ENCODE data around the gene MAP3K14. TPM values are rescaled to one million over a fixed set of nuclear protein-coding genes. Genes with fewer than 3 reads are reported as not detected.

Gene MAP3K14
- polyA plus RNA-seq, 4 donors = 6.4 to 19.2 (median 11.1) TPM

- H3K9me3 ChIP-seq (ENCODE audit: control insufficient read depth in 2 of 2, insufficient read depth in 1 of 2, low read depth in 1 of 2, low read length in 1 of 2) = no peaks in the 10 kb centered on the region
- 9 to 56% (median 33%) methylated on average over 1 of the region's 1 CpG for WGBS, 3 donors
- peaks cover 12 to 47% (median 23%) of the 10 kb centered on the region in 3 donors for H3K4me1 ChIP-seq (ENCODE audit: control insufficient read depth in 3 of 3, insufficient read depth in 2 of 3, low read depth in 1 of 3, low read length in 2 of 3)
- DNase-seq = peak; percentile 78 to 95
- peak overlapping the region; percentile 69 to 83 (median 69) for H3K27ac ChIP-seq (ENCODE audit: low read depth in 1 of 3, low read length in 2 of 3)
- peaks cover 15 to 75% (median 18%) of the 10 kb centered on the region in 3 donors for H3K36me3 ChIP-seq (ENCODE audit: control insufficient read depth in 3 of 3, insufficient read depth in 2 of 3, low read depth in 1 of 3, low read length in 3 of 3)
- no peaks in the 10 kb centered on the region for H3K27me3 ChIP-seq (ENCODE audit: control insufficient read depth in 3 of 3, insufficient read depth in 3 of 3, low read length in 3 of 3)
- no peak overlapping the region for H3K4me3 ChIP-seq (ENCODE audit: low read depth in 1 of 3, low read length in 3 of 3)
- FAIRE-seq = no peak
Observed at GRCh38 chr17:45265821-45266220, 51.0 kb downstream of the MAP3K14 start.

GRCh38 chr17:45264988-45265387 lies 51.8 kb downstream of the MAP3K14 start:
- Histone ChIP-seq H3K27ac (ENCODE audit: low read depth in 1 of 3, low read length in 2 of 3) (peak overlapping the region; percentile 36 to 83 (median 69)), H3K4me1 (ENCODE audit: control insufficient read depth in 3 of 3, insufficient read depth in 2 of 3, low read depth in 1 of 3, low read length in 2 of 3) (peaks cover 12 to 47% (median 23%) of the 10 kb centered on the region in 3 donors), H3K4me3 (ENCODE audit: low read depth in 1 of 3, low read length in 3 of 3) (no peak overlapping the region), H3K9me3 (ENCODE audit: control insufficient read depth in 2 of 2, insufficient read depth in 1 of 2, low read depth in 1 of 2, low read length in 1 of 2) (no peaks in the 10 kb centered on the region), H3K36me3 (ENCODE audit: control insufficient read depth in 3 of 3, insufficient read depth in 2 of 3, low read depth in 1 of 3, low read length in 3 of 3) (peaks cover 11 to 67% (median 14%) of the 10 kb centered on the region in 3 donors), H3K27me3 (ENCODE audit: control insufficient read depth in 3 of 3, insufficient read depth in 3 of 3, low read length in 3 of 3) (no peaks in the 10 kb centered on the region)
- 16 to 68% (median 37%) methylated on average over 8 of the region's 8 CpGs for WGBS, 3 donors
- FAIRE-seq (no peak), DNase-seq (peak; percentile 61 to 83)

- 71 to 92% (median 82%) methylated on average over 14 of the region's 14 CpGs for WGBS, 3 donors
- DNase-seq (no peak), FAIRE-seq (no peak)
- Histone ChIP-seq H3K9me3 (ENCODE audit: control insufficient read depth in 2 of 2, insufficient read depth in 1 of 2, low read depth in 1 of 2, low read length in 1 of 2) (no peaks in the 10 kb centered on the region), H3K36me3 (ENCODE audit: control insufficient read depth in 3 of 3, insufficient read depth in 2 of 3, low read depth in 1 of 3, low read length in 3 of 3) (peaks cover 5 to 62% (median 13%) of the 10 kb centered on the region in 3 donors), H3K4me1 (ENCODE audit: control insufficient read depth in 3 of 3, insufficient read depth in 2 of 3, low read depth in 1 of 3, low read length in 2 of 3) (peaks cover 12 to 47% (median 23%) of the 10 kb centered on the region in 3 donors), H3K27me3 (ENCODE audit: control insufficient read depth in 3 of 3, insufficient read depth in 3 of 3, low read length in 3 of 3) (no peaks in the 10 kb centered on the region), H3K27ac (ENCODE audit: low read depth in 1 of 3, low read length in 2 of 3) (peak overlapping the region; percentile 14 to 83 (median 69)), H3K4me3 (ENCODE audit: low read depth in 1 of 3, low read length in 3 of 3) (no peak overlapping the region)
Observed at GRCh38 chr17:45264430-45264829, 52.4 kb downstream of the MAP3K14 start.

GRCh38 chr17:45263477-45263860 lies 53.4 kb downstream of the MAP3K14 start:
- FAIRE-seq (no peak), DNase-seq (peak in 1 of 2 donors; percentile 68)
- Histone ChIP-seq H3K9me3 (ENCODE audit: control insufficient read depth in 2 of 2, insufficient read depth in 1 of 2, low read depth in 1 of 2, low read length in 1 of 2) (no peaks in the 10 kb centered on the region), H3K4me3 (ENCODE audit: low read depth in 1 of 3, low read length in 3 of 3) (no peak overlapping the region), H3K36me3 (ENCODE audit: control insufficient read depth in 3 of 3, insufficient read depth in 2 of 3, low read depth in 1 of 3, low read length in 3 of 3) (peaks cover 3 to 52% (median 8%) of the 10 kb centered on the region in 3 donors), H3K27ac (ENCODE audit: low read depth in 1 of 3, low read length in 2 of 3) (peak overlapping the region in 1 of 3 donors; percentile 37), H3K4me1 (ENCODE audit: control insufficient read depth in 3 of 3, insufficient read depth in 2 of 3, low read depth in 1 of 3, low read length in 2 of 3) (peaks cover 12 to 47% (median 23%) of the 10 kb centered on the region in 3 donors), H3K27me3 (ENCODE audit: control insufficient read depth in 3 of 3, insufficient read depth in 3 of 3, low read length in 3 of 3) (no peaks in the 10 kb centered on the region)
- 56 to 67% (median 66%) methylated on average over 7 of the region's 7 CpGs for WGBS, 3 donors

- WGBS, 3 donors = 48 to 52% (median 51%) methylated on average over 18 of the region's 18 CpGs
- Histone ChIP-seq H3K27me3 (ENCODE audit: control insufficient read depth in 3 of 3, insufficient read depth in 3 of 3, low read length in 3 of 3) (no peaks in the 10 kb centered on the region), H3K4me1 (ENCODE audit: control insufficient read depth in 3 of 3, insufficient read depth in 2 of 3, low read depth in 1 of 3, low read length in 2 of 3) (peaks cover 12 to 47% (median 23%) of the 10 kb centered on the region in 3 donors), H3K9me3 (ENCODE audit: control insufficient read depth in 2 of 2, insufficient read depth in 1 of 2, low read depth in 1 of 2, low read length in 1 of 2) (no peaks in the 10 kb centered on the region), H3K36me3 (ENCODE audit: control insufficient read depth in 3 of 3, insufficient read depth in 2 of 3, low read depth in 1 of 3, low read length in 3 of 3) (peaks cover 0 to 46% (median 8%) of the 10 kb centered on the region in 3 donors), H3K27ac (ENCODE audit: low read depth in 1 of 3, low read length in 2 of 3) (peak overlapping the region in 2 of 3 donors; percentile 37 to 42), H3K4me3 (ENCODE audit: low read depth in 1 of 3, low read length in 3 of 3) (peak overlapping the region in 2 of 3 donors; percentile 57 to 64)
- FAIRE-seq (no peak), DNase-seq (no peak)
Observed at GRCh38 chr17:45262516-45263476, 54.0 kb downstream of the MAP3K14 start.

GRCh38 chr17:45261577-45262515 lies 55.0 kb downstream of the MAP3K14 start, which contains the start of gene SPATA32:
Gene SPATA32 (minus strand): TSS chr17:45262094. CDS start chr17:45262016, 78 bp downstream.
- Histone ChIP-seq H3K9me3 (ENCODE audit: control insufficient read depth in 2 of 2, insufficient read depth in 1 of 2, low read depth in 1 of 2, low read length in 1 of 2) (no peaks in the 10 kb centered on the region), H3K27ac (ENCODE audit: low read depth in 1 of 3, low read length in 2 of 3) (peak within 1 kb of the TSS; percentile 6 to 66 (median 42)), H3K4me1 (ENCODE audit: control insufficient read depth in 3 of 3, insufficient read depth in 2 of 3, low read depth in 1 of 3, low read length in 2 of 3) (peaks cover 12 to 47% (median 22%) of the 10 kb centered on the region in 3 donors), H3K4me3 (ENCODE audit: low read depth in 1 of 3, low read length in 3 of 3) (peak within 1 kb of the TSS; percentile 54 to 64 (median 57)), H3K36me3 (ENCODE audit: control insufficient read depth in 3 of 3, insufficient read depth in 2 of 3, low read depth in 1 of 3, low read length in 3 of 3) (peaks cover 0 to 37% (median 0%) of the 10 kb centered on the region in 3 donors), H3K27me3 (ENCODE audit: control insufficient read depth in 3 of 3, insufficient read depth in 3 of 3, low read length in 3 of 3) (no peaks in the 10 kb centered on the region)
- WGBS, 3 donors = 3 to 5% (median 4%) methylated on average over 57 to 68 of the region's 68 CpGs
- FAIRE-seq (no peak), DNase-seq (peak; percentile 71 to 72)

- Histone ChIP-seq H3K27me3 (ENCODE audit: control insufficient read depth in 3 of 3, insufficient read depth in 3 of 3, low read length in 3 of 3) (no peaks in the 10 kb centered on the region), H3K4me3 (ENCODE audit: low read depth in 1 of 3, low read length in 3 of 3) (no peak overlapping the region), H3K27ac (ENCODE audit: low read depth in 1 of 3, low read length in 2 of 3) (no peak overlapping the region), H3K36me3 (ENCODE audit: control insufficient read depth in 3 of 3, insufficient read depth in 2 of 3, low read depth in 1 of 3, low read length in 3 of 3) (peaks cover 0 to 28% (median 0%) of the 10 kb centered on the region in 3 donors), H3K4me1 (ENCODE audit: control insufficient read depth in 3 of 3, insufficient read depth in 2 of 3, low read depth in 1 of 3, low read length in 2 of 3) (peaks cover 10 to 36% (median 16%) of the 10 kb centered on the region in 3 donors), H3K9me3 (ENCODE audit: control insufficient read depth in 2 of 2, insufficient read depth in 1 of 2, low read depth in 1 of 2, low read length in 1 of 2) (no peaks in the 10 kb centered on the region)
- peak in 1 of 2 donors; percentile 33 for DNase-seq
- 70 to 82% (median 81%) methylated on average over 7 of the region's 7 CpGs for WGBS, 3 donors
- no peak for FAIRE-seq
Observed at GRCh38 chr17:45260204-45260783, 56.5 kb downstream of the MAP3K14 start.
